HG03045 (cell line): Measurements from ENCODE around the gene LMCD1.
A peak's percentile ranks its signal among the peaks of the same experiment; 100 is the strongest.

Experiments used
- ATAC-seq: cut with Tn5 transposase; IDR thresholded peaks from one replicate; pipeline ENCODE4 v1.9.1; 2021; ENCODE audit warnings: mild to moderate bottlenecking, moderate library complexity; ENCODE audit not compliant: unreplicated experiment

LMCD1 gene

GRCh38 chr3:8608041-8608790 lies 106.6 kb downstream of the LMCD1 start:
- ATAC-seq: no peak

GRCh38 chr3:8608791-8609467 lies 107.3 kb downstream of the LMCD1 start:
- no peak for ATAC-seq

- ATAC-seq: no peak
Observed at GRCh38 chr3:8610951-8611350, 109.3 kb downstream of the LMCD1 start.

- no peak for ATAC-seq
Observed at GRCh38 chr3:8617921-8618320, 116.3 kb downstream of the LMCD1 start.

GRCh38 chr3:8618950-8619349 lies 117.3 kb downstream of the LMCD1 start:
- no peak for ATAC-seq

GRCh38 chr3:8619548-8619947 lies 117.9 kb downstream of the LMCD1 start:
- ATAC-seq: no peak

- no peak for ATAC-seq
Observed at GRCh38 chr3:8621141-8621540, 119.5 kb downstream of the LMCD1 start.

GRCh38 chr3:8621872-8622271 lies 120.2 kb downstream of the LMCD1 start:
- no peak for ATAC-seq

- peak; percentile 82 for ATAC-seq
Observed at GRCh38 chr3:8622873-8623691, 121.5 kb downstream of the LMCD1 start.

- no peak for ATAC-seq
Observed at GRCh38 chr3:8623741-8624140, 122.1 kb downstream of the LMCD1 start.
